NCI-H460 (cell line): ENCODE data around the gene HS3ST3A1. TPM values are rescaled to one million over a fixed set of nuclear protein-coding genes. Genes with fewer than 3 reads are reported as not detected.

Experiments
- DNase-seq: peaks from one replicate; pipeline ENCODE4 v3.0.0-alpha.2; 2016; ENCODE audit warnings: low read depth; ENCODE audit errors: extremely low read depth
- polyA plus RNA-seq: library from polyadenylated mRNA; depleted of rRNA; stranded (reverse); fragments of >200 nt; gene quantifications from 2 replicates; pipeline ENCODE4 v1.2.3, GENCODE V29; 2014; cell fraction: nucleus; rRNA removed
- total RNA-seq: library from RNA; depleted of rRNA; stranded (reverse); fragments of >200 nt; shearing (Covaris generic); gene quantifications from 2 replicates; pipeline ENCODE4 v1.2.3, GENCODE V29; 2014; rRNA removed

The HS3ST3A1 gene
- 9.0 and 19.7 TPM in 2 replicates for total RNA-seq
- polyA plus RNA-seq: 15.7 and 18.7 TPM in 2 replicates

GRCh38 chr17:13601776-13602551, at the start of gene HS3ST3A1:
HS3ST3A1 (minus strand) TSS chr17:13601929; CDS start chr17:13601129, 800 bp downstream.
- peak; percentile 72 for DNase-seq

GRCh38 chr17:13650096-13650675, 48.5 kb upstream of the HS3ST3A1 start:
- no peak for DNase-seq

GRCh38 chr17:13647543-13648021, 45.9 kb upstream of the HS3ST3A1 start:
- DNase-seq: no peak

GRCh38 chr17:13646969-13647542, 45.3 kb upstream of the HS3ST3A1 start:
- no peak for DNase-seq

- no peak for DNase-seq
These were observed 44.7 kb upstream of the HS3ST3A1 start for GRCh38 chr17:13646411-13646810.

GRCh38 chr17:13643180-13643579, 41.5 kb upstream of the HS3ST3A1 start:
- DNase-seq: no peak

- DNase-seq: no peak
These were observed 40.5 kb upstream of the HS3ST3A1 start for GRCh38 chr17:13642188-13642587.

GRCh38 chr17:13640551-13640950, 38.8 kb upstream of the HS3ST3A1 start:
- DNase-seq: no peak

GRCh38 chr17:13638855-13639458, 37.2 kb upstream of the HS3ST3A1 start:
- DNase-seq: no peak

- no peak for DNase-seq
These were observed 35.2 kb upstream of the HS3ST3A1 start for GRCh38 chr17:13636951-13637350.

GRCh38 chr17:13635951-13636350, 34.2 kb upstream of the HS3ST3A1 start:
- DNase-seq: no peak

GRCh38 chr17:13634021-13634420, 32.3 kb upstream of the HS3ST3A1 start:
- DNase-seq: no peak

- DNase-seq: no peak
These were observed 29.8 kb upstream of the HS3ST3A1 start for GRCh38 chr17:13631529-13631928.

GRCh38 chr17:13626703-13627102, 25.0 kb upstream of the HS3ST3A1 start:
- DNase-seq: no peak

- no peak for DNase-seq
These were observed 17.7 kb upstream of the HS3ST3A1 start for GRCh38 chr17:13619462-13619861.

GRCh38 chr17:13616031-13616430, 14.3 kb upstream of the HS3ST3A1 start:
- no peak for DNase-seq

- no peak for DNase-seq
These were observed 8.2 kb upstream of the HS3ST3A1 start for GRCh38 chr17:13609941-13610340.

GRCh38 chr17:13601322-13601775, 380 bp downstream of the HS3ST3A1 start:
- DNase-seq: no peak

GRCh38 chr17:13600475-13601321, 1.0 kb downstream of the HS3ST3A1 start:
- no peak for DNase-seq

GRCh38 chr17:13599864-13600263, 1.9 kb downstream of the HS3ST3A1 start:
- DNase-seq: no peak
